ENCODE data around the gene FOXB2. TPM values are rescaled to one million over a fixed set of nuclear protein-coding genes. Genes with fewer than 3 reads are reported as not detected.

The FOXB2 gene
- total and polyA plus RNA-seq, 2 of the 13 experiments (the other 11 are each of a cell fraction or from before 2014, with no cell fraction given), result not detected

DNA sequence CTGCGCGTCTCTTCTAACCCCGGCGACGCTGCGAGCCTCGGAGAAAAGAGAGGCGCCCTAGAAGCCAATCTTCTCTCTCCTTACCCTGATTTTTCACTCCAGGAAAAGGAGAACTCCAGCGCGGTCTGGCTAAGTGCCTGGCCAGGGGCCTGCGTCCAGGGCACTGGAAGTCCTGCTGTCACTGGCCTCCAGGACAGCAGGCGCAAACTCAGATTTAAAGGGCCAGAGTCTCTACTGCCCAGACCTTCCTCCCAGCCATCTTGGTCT is 553 bp upstream of the FOXB2 start (continued):
- no peak for TF ChIP-seq MTF2 (CRISPR knock-in tag; IDR thresholded peaks at IDR 0.05; ENCODE audit: borderline replicate concordance)
- no peak for TF ChIP-seq ZBTB4 (CRISPR knock-in tag; IDR thresholded peaks at IDR 0.05; ENCODE audit: borderline replicate concordance)
- no peak for TF ChIP-seq RFX1 (IDR thresholded peaks at IDR 0.05)
- no peak for TF ChIP-seq ZFP90 (CRISPR knock-in tag; IDR thresholded peaks at IDR 0.05; ENCODE audit: borderline replicate concordance)
- TF ChIP-seq, protein P1, sequence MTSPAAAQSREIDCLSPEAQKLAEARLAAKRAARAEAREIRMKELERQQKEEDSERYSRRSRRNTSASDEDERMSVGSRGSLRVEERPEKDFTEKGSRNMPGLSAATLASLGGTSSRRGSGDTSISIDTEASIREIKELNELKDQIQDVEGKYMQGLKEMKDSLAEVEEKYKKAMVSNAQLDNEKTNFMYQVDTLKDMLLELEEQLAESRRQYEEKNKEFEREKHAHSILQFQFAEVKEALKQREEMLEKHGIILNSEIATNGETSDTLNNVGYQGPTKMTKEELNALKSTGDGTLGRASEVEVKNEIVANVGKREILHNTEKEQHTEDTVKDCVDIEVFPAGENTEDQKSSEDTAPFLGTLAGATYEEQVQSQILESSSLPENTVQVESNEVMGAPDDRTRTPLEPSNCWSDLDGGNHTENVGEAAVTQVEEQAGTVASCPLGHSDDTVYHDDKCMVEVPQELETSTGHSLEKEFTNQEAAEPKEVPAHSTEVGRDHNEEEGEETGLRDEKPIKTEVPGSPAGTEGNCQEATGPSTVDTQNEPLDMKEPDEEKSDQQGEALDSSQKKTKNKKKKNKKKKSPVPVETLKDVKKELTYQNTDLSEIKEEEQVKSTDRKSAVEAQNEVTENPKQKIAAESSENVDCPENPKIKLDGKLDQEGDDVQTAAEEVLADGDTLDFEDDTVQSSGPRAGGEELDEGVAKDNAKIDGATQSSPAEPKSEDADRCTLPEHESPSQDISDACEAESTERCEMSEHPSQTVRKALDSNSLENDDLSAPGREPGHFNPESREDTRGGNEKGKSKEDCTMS (CRISPR knock-in tag; conservative IDR thresholded peaks at IDR 0.05), result no peak
- no peak for TF ChIP-seq U2AF1 (optimal IDR thresholded peaks at IDR 0.05; ENCODE audit: low read depth, low read length)
- TF ChIP-seq RFX5 (IDR thresholded peaks at IDR 0.05; ENCODE audit: low read depth, low read length), result no peak
- TF ChIP-seq ZNF605 (CRISPR knock-in tag; IDR thresholded peaks at IDR 0.05), result no peak
- no peak for TF ChIP-seq SSRP1 (CRISPR knock-in tag; IDR thresholded peaks at IDR 0.05)
- TF ChIP-seq ZNF7 (CRISPR knock-in tag; IDR thresholded peaks at IDR 0.05), result no peak
